RWPE1 (cell line): ENCODE results near the gene APOBR.

ENCODE experiments used
- CTCF ChIA-PET: fragments of 350-600 bp; sonication (Branson Sonifier 250); formaldehyde crosslinking; extraction: SDS; loops from one replicate; lab custom pipeline; 2021; lab: Yijun Ruan, JAX
- POLR2A ChIA-PET: fragments of 400-600 bp; formaldehyde crosslinking; extraction: SDS; loops from one replicate; lab custom pipeline; 2020; ENCODE audit warnings: antibody characterized with exemption; ENCODE audit not compliant: low non-redundant PET; lab: Yijun Ruan, JAX
- DNase-seq: peaks from one replicate; pipeline ENCODE4 v3.0.0; 2012; ENCODE audit warnings: low spot score
- H3K27ac ChIP-seq: fragments of 450-650 bp; 2 replicates; pipeline ENCODE4 v1.5.1; 2017
- TF ChIP-seq, protein P1 (sequence below): fragments of 450-650 bp; conservative IDR thresholded peaks from 2 replicates; pipeline ENCODE4 v1.5.1; 2017; ENCODE audit warnings: low read depth, mild to moderate bottlenecking

Gene APOBR

DNA sequence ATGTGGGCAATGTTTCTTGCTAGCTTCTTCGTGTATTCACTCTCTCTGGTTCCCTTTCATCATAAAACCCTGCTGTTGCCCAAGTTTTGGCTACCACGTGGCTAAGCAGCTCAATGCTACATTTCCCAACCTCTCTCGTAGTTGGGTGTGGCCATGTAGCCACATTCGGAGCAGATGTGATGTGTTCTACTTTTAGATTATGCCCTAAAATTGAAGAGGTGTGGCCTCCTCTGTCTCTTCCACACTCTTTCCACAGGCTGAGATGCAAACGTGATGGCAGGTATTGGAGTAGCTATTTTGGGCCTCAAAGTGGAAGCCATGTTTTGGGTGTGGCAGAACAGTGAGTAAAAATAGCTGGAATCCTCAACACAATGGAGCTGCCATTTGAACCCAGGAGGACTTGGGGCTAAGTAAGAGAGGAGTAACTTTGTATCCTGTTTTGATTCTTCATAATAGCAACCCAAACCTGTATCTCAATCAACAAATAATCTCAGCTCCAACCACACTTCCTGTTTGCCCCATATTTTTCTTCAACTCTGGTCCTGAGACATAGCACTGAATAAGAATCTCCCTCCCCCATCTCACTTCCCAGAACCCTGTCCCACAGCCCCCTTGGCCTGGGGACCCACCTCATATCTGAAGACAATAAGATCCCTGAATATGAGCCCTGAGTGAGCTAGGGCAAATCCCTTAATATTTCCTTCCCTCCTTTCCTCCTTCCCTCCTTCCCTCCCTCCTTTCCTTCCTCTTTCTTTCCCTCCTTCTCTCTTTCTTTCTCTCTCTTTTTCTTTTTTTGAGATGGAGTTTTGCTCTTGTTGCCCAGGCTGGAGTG lies 40.3 kb downstream of the APOBR start:
- TF ChIP-seq, protein P1, sequence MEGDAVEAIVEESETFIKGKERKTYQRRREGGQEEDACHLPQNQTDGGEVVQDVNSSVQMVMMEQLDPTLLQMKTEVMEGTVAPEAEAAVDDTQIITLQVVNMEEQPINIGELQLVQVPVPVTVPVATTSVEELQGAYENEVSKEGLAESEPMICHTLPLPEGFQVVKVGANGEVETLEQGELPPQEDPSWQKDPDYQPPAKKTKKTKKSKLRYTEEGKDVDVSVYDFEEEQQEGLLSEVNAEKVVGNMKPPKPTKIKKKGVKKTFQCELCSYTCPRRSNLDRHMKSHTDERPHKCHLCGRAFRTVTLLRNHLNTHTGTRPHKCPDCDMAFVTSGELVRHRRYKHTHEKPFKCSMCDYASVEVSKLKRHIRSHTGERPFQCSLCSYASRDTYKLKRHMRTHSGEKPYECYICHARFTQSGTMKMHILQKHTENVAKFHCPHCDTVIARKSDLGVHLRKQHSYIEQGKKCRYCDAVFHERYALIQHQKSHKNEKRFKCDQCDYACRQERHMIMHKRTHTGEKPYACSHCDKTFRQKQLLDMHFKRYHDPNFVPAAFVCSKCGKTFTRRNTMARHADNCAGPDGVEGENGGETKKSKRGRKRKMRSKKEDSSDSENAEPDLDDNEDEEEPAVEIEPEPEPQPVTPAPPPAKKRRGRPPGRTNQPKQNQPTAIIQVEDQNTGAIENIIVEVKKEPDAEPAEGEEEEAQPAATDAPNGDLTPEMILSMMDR: no peak
- H3K27ac ChIP-seq: peak overlapping the region; percentile 94
- peak; percentile 37 for DNase-seq
- ChIA-PET CTCF (interaction anchor here (0.5 kb wide), 1 partner anchor 43 kb away, joined by 3 read pairs; the partner anchor contains the start of gene CLN3), POLR2A (interaction anchor here (1.0 kb wide), 1 partner anchor 44 kb away, joined by 5 read pairs; no protein-coding TSS in a partner anchor)

DNA sequence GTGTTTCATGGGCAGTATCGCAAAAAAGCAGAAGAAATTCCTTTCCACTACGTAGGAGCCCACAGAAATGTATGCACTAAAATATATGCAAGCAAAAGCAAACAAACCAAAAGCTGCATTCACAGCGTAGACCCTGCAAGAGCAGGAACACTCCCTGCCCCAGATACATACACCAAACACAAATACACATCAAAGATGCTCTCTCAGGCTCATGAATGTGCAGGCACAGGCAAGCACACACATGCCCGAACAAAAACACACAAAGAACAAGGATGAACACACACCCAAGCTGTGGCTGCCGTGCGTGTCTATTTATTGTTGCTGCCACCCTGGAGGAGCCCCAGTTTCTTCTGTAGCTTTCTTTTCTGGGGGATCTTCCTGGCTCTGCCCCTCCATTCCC lies 42.6 kb downstream of the APOBR start:
- peak overlapping the region; percentile 94 for H3K27ac ChIP-seq
- peak; percentile 59 for DNase-seq
- ChIA-PET CTCF (no interaction called here), POLR2A (no interaction called here)
- TF ChIP-seq, protein P1: no peak

DNA sequence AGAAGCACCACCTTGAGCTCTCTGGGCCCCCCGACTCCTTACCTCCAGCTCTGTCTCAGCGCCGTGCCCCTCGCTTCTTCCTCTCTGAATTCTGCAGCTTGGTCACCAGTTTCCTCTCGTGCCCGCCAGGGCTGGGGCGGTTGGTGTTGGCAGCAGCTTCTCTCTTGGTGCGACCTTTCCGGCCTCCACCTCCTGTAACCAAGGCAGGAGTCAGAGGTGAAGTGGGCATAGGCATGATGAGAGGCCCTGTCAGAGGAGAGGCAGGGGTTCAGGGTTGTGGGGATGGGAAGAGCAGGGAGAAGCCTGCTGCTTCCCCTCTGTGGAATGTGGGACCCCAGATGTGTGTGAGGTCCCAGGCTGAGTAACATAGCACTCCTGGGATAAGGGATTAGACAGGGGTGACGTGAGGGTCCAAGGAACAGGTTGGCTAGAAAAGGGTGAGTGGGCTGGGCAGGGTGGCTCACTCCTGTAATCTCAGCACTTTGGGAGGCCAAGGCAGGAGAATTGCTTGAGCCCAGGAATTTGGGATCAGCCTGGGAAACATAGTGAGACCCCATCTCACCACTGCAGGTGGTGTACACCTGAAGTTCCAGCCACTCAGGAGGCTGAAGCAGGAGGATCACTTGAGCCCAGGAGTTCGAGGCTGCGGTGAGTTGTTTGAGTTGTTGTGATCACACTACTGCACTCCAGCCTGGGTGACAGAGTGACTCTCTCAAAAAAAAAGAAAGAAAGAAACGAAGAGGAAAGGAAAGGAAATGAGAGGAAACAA lies 43.7 kb downstream of the APOBR start:
- POLR2A ChIA-PET: interaction anchor here (0.8 kb wide), 1 partner anchor 48 kb away, joined by 3 read pairs; no protein-coding TSS in a partner anchor
- TF ChIP-seq, protein P1: no peak
- no peak for DNase-seq
- H3K27ac ChIP-seq: peak overlapping the region; percentile 94
- CTCF ChIA-PET: no interaction called here

DNA sequence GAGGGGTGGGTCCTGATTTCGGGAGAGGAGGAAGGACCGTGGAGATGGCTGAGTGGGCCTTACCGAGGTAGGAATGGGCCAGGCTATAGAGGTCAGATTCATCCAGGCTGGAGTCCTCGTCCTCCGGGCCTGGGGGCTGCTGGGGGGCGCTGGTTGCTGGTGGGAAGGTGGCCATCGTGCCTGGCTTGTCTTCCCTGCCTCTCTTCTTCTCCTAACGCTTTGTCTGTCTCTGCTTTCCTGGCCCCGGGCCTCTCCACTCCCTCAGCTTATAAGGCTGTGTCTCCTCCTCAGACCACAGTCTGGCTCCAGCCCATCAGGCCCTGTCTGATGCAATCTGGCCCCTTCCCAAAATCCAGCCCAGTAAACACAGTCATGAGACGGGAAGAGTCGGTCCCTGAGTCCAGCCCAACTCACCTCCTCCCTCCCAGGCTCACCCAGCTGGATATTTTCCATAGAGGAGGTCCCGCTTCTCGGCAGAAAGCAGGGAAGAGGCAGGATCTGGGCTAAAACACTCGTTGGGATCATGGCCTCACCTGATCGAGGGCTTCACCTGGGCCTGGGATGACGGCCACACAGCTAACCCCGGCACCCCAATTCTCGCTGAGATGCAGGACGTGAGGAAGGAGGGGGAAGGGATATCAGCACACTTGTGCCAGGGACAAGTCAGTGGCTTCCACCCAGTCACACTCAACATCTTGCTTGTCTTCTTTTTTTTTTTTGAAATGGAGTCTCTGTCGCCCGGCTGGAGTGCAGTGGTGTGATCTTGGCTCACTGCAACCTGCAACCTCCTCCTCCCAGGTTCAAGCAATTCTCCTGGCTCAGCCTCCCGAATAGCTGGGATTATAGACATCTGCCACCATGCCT lies 44.5 kb downstream of the APOBR start, which contains the start of gene NUPR1:
NUPR1 (minus strand) TSS at position 242 of the 864 bp plus-strand sequence; CDS start at position 175, 67 bp downstream.
- ChIA-PET POLR2A (interaction anchor here (0.5 to 0.8 kb wide), 2 partner anchors 48 to 324 kb away, joined by 3 to 4 read pairs; no protein-coding TSS in a partner anchor), CTCF (no interaction called here)
- H3K27ac ChIP-seq: peak within 1 kb of the TSS; percentile 94
- peak; percentile 90 for DNase-seq
- TF ChIP-seq, protein P1: no peak

DNA sequence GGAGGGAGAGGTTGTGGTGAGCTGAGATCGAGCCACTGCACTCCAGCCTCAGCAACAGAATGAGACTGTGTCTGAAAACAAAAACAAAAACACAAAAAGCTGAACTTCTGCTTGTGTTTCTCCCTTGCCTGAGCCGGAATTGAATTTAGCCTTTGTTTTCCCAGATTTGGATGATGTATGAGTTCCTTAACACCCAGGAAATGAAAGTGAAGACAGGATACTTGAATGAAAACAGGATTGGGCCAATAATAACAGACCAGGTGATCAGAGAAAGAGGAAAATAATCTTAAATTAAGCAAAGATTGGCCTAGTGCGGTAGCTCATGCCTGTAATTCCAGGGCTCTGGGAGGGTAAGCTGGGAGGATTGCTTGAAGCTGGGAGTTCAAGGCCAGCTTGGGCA lies 45.9 kb downstream of the APOBR start:
- H3K27ac ChIP-seq: peak overlapping the region; percentile 94
- POLR2A ChIA-PET: no interaction called here
- no peak for DNase-seq
- TF ChIP-seq, protein P1: no peak
- CTCF ChIA-PET: interaction anchor here (1.3 kb wide), 1 partner anchor 219 kb away, joined by 3 read pairs; no protein-coding TSS in a partner anchor
